ENCODE measurements around the gene TLDC2.
A peak's percentile ranks its signal among the peaks of the same experiment; 100 is the strongest.
"Not testable (repeated sequence)": the region's sequence is repeated elsewhere in the genome, so short reads cannot be mapped to it uniquely, and the experiment has no call there.

TLDC2 gene

GRCh38 chr20:36904690-36905089, 28.8 kb downstream of the TLDC2 start:
- H3K27me3 ChIP-seq (ENCODE audit: control insufficient read depth, insufficient read depth, low read length), result no peaks in the 10 kb centered on the region
- H3K4me1 ChIP-seq (ENCODE audit: control insufficient read depth, insufficient read depth, low read length), result no peaks in the 10 kb centered on the region
- no peaks in the 10 kb centered on the region for H3K36me3 ChIP-seq (ENCODE audit: control insufficient read depth, insufficient read depth, low read length)
- H3K4me3 ChIP-seq (ENCODE audit: low read length), result no peak overlapping the region
- H3K9me3 ChIP-seq (ENCODE audit: control insufficient read depth, low read length), result no peaks in the 10 kb centered on the region
- H3K9ac ChIP-seq (ENCODE audit: low read length), result no peak overlapping the region

GRCh38 chr20:36905566-36905965, 29.6 kb downstream of the TLDC2 start:
- H3K36me3 ChIP-seq (ENCODE audit: control insufficient read depth, insufficient read depth, low read length); H3K4me3 ChIP-seq (ENCODE audit: low read length); H3K9ac ChIP-seq (ENCODE audit: low read length); H3K4me1 ChIP-seq (ENCODE audit: control insufficient read depth, insufficient read depth, low read length); H3K27me3 ChIP-seq (ENCODE audit: control insufficient read depth, insufficient read depth, low read length); H3K9me3 ChIP-seq (ENCODE audit: control insufficient read depth, low read length): not testable (repeated sequence)

GRCh38 chr20:36906086-36906485, 30.1 kb downstream of the TLDC2 start:
- not testable (repeated sequence) for H3K4me1 ChIP-seq (ENCODE audit: control insufficient read depth, insufficient read depth, low read length); H3K9me3 ChIP-seq (ENCODE audit: control insufficient read depth, low read length); H3K4me3 ChIP-seq (ENCODE audit: low read length); H3K27me3 ChIP-seq (ENCODE audit: control insufficient read depth, insufficient read depth, low read length); H3K9ac ChIP-seq (ENCODE audit: low read length); H3K36me3 ChIP-seq (ENCODE audit: control insufficient read depth, insufficient read depth, low read length)

- no peaks in the 10 kb centered on the region for H3K4me1 ChIP-seq (ENCODE audit: control insufficient read depth, insufficient read depth, low read length)
- no peak overlapping the region for H3K9ac ChIP-seq (ENCODE audit: low read length)
- H3K36me3 ChIP-seq (ENCODE audit: control insufficient read depth, insufficient read depth, low read length), result no peaks in the 10 kb centered on the region
These were observed 32.7 kb downstream of the TLDC2 start for GRCh38 chr20:36908603-36909002.

GRCh38 chr20:36916199-36916598, 40.3 kb downstream of the TLDC2 start:
- no peak overlapping the region for H3K9ac ChIP-seq (ENCODE audit: low read length)
- H3K4me3 ChIP-seq (ENCODE audit: low read length), result no peak overlapping the region
- H3K36me3 ChIP-seq (ENCODE audit: control insufficient read depth, insufficient read depth, low read length), result no peaks in the 10 kb centered on the region

More at GRCh38 chr20:36908603-36909002, 32.7 kb downstream of the TLDC2 start:
- Histone ChIP-seq H3K4me3 (ENCODE audit: low read length) (no peak overlapping the region), H3K27me3 (ENCODE audit: control insufficient read depth, insufficient read depth, low read length) (no peaks in the 10 kb centered on the region), H3K9me3 (ENCODE audit: control insufficient read depth, low read length) (no peaks in the 10 kb centered on the region)

GRCh38 chr20:36917240-36917639, 41.3 kb downstream of the TLDC2 start:
- Histone ChIP-seq H3K4me3 (ENCODE audit: low read length) (no peak overlapping the region), H3K9me3 (ENCODE audit: control insufficient read depth, low read length) (no peaks in the 10 kb centered on the region), H3K9ac (ENCODE audit: low read length) (no peak overlapping the region), H3K36me3 (ENCODE audit: control insufficient read depth, insufficient read depth, low read length) (no peaks in the 10 kb centered on the region), H3K4me1 (ENCODE audit: control insufficient read depth, insufficient read depth, low read length) (no peaks in the 10 kb centered on the region), H3K27me3 (ENCODE audit: control insufficient read depth, insufficient read depth, low read length) (no peaks in the 10 kb centered on the region)

More at GRCh38 chr20:36916199-36916598, 40.3 kb downstream of the TLDC2 start:
- Histone ChIP-seq H3K27me3 (ENCODE audit: control insufficient read depth, insufficient read depth, low read length) (no peaks in the 10 kb centered on the region), H3K9me3 (ENCODE audit: control insufficient read depth, low read length) (no peaks in the 10 kb centered on the region), H3K4me1 (ENCODE audit: control insufficient read depth, insufficient read depth, low read length) (no peaks in the 10 kb centered on the region)

GRCh38 chr20:36917943-36918342, 42.0 kb downstream of the TLDC2 start:
- no peak overlapping the region for H3K9ac ChIP-seq (ENCODE audit: low read length)
- no peak overlapping the region for H3K4me3 ChIP-seq (ENCODE audit: low read length)
- H3K36me3 ChIP-seq (ENCODE audit: control insufficient read depth, insufficient read depth, low read length), result no peaks in the 10 kb centered on the region
- H3K27me3 ChIP-seq (ENCODE audit: control insufficient read depth, insufficient read depth, low read length), result no peaks in the 10 kb centered on the region
- H3K9me3 ChIP-seq (ENCODE audit: control insufficient read depth, low read length), result no peaks in the 10 kb centered on the region
- H3K4me1 ChIP-seq (ENCODE audit: control insufficient read depth, insufficient read depth, low read length), result no peaks in the 10 kb centered on the region

GRCh38 chr20:36919715-36920333, 43.9 kb downstream of the TLDC2 start:
- no peaks in the 10 kb centered on the region for H3K27me3 ChIP-seq (ENCODE audit: control insufficient read depth, insufficient read depth, low read length)
- no peaks in the 10 kb centered on the region for H3K36me3 ChIP-seq (ENCODE audit: control insufficient read depth, insufficient read depth, low read length)
- H3K9me3 ChIP-seq (ENCODE audit: control insufficient read depth, low read length), result no peaks in the 10 kb centered on the region
- H3K4me3 ChIP-seq (ENCODE audit: low read length), result no peak overlapping the region
- peaks cover 14% of the 10 kb centered on the region for H3K4me1 ChIP-seq (ENCODE audit: control insufficient read depth, insufficient read depth, low read length)
- H3K9ac ChIP-seq (ENCODE audit: low read length), result no peak overlapping the region

- H3K4me1 ChIP-seq (ENCODE audit: control insufficient read depth, insufficient read depth, low read length), result peaks cover 14% of the 10 kb centered on the region
- no peaks in the 10 kb centered on the region for H3K36me3 ChIP-seq (ENCODE audit: control insufficient read depth, insufficient read depth, low read length)
- H3K9ac ChIP-seq (ENCODE audit: low read length), result no peak overlapping the region
- H3K27me3 ChIP-seq (ENCODE audit: control insufficient read depth, insufficient read depth, low read length), result no peaks in the 10 kb centered on the region
- no peak overlapping the region for H3K4me3 ChIP-seq (ENCODE audit: low read length)
- H3K9me3 ChIP-seq (ENCODE audit: control insufficient read depth, low read length), result no peaks in the 10 kb centered on the region
These were observed 44.4 kb downstream of the TLDC2 start for GRCh38 chr20:36920334-36920730.

- Histone ChIP-seq H3K9me3 (ENCODE audit: control insufficient read depth, low read length) (no peaks in the 10 kb centered on the region), H3K27me3 (ENCODE audit: control insufficient read depth, insufficient read depth, low read length) (no peaks in the 10 kb centered on the region), H3K4me1 (ENCODE audit: control insufficient read depth, insufficient read depth, low read length) (peaks cover 14% of the 10 kb centered on the region), H3K9ac (ENCODE audit: low read length) (peak overlapping the region; percentile 28), H3K4me3 (ENCODE audit: low read length) (no peak overlapping the region), H3K36me3 (ENCODE audit: control insufficient read depth, insufficient read depth, low read length) (no peaks in the 10 kb centered on the region)
These were observed 48.5 kb downstream of the TLDC2 start for GRCh38 chr20:36924167-36925045.

GRCh38 chr20:36925234-36925633, 49.3 kb downstream of the TLDC2 start:
- no peak overlapping the region for H3K4me3 ChIP-seq (ENCODE audit: low read length)
- peaks cover 14% of the 10 kb centered on the region for H3K4me1 ChIP-seq (ENCODE audit: control insufficient read depth, insufficient read depth, low read length)
- H3K36me3 ChIP-seq (ENCODE audit: control insufficient read depth, insufficient read depth, low read length), result no peaks in the 10 kb centered on the region

GRCh38 chr20:36926653-36927200, 50.8 kb downstream of the TLDC2 start:
- no peak overlapping the region for H3K4me3 ChIP-seq (ENCODE audit: low read length)
- H3K27me3 ChIP-seq (ENCODE audit: control insufficient read depth, insufficient read depth, low read length), result no peaks in the 10 kb centered on the region
- H3K9me3 ChIP-seq (ENCODE audit: control insufficient read depth, low read length), result no peaks in the 10 kb centered on the region
- H3K9ac ChIP-seq (ENCODE audit: low read length), result no peak overlapping the region
- H3K4me1 ChIP-seq (ENCODE audit: control insufficient read depth, insufficient read depth, low read length), result peaks cover 14% of the 10 kb centered on the region
- H3K36me3 ChIP-seq (ENCODE audit: control insufficient read depth, insufficient read depth, low read length), result no peaks in the 10 kb centered on the region

More at GRCh38 chr20:36925234-36925633, 49.3 kb downstream of the TLDC2 start:
- Histone ChIP-seq H3K27me3 (ENCODE audit: control insufficient read depth, insufficient read depth, low read length) (no peaks in the 10 kb centered on the region), H3K9ac (ENCODE audit: low read length) (no peak overlapping the region), H3K9me3 (ENCODE audit: control insufficient read depth, low read length) (no peaks in the 10 kb centered on the region)
